ENCODE measurements around the gene AGRN.

DNA sequence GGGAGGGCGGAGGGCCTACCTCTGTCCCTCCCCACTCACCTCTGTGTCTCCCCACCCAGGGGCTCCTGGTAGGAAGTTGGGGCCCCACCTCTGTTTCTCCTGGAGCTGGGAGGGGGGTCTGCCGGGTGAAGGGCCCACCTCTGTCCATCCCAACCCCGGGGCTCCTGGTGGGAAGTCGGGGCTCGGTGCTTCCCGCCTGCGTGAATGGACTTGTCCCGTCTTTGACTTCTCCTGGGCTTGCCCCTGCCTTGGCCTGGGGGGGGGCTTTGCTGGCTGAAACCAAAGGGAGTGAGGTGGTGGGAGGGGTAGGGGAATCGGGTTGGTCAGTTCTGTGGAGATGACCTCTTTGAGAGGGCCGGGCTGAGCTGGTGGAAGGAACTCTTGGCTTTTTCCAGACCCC is 5.8 kb downstream of the AGRN start:
- TF ChIP-seq EP300 (IDR thresholded peaks at IDR 0.05), result no peak
- TF ChIP-seq, protein P1, sequence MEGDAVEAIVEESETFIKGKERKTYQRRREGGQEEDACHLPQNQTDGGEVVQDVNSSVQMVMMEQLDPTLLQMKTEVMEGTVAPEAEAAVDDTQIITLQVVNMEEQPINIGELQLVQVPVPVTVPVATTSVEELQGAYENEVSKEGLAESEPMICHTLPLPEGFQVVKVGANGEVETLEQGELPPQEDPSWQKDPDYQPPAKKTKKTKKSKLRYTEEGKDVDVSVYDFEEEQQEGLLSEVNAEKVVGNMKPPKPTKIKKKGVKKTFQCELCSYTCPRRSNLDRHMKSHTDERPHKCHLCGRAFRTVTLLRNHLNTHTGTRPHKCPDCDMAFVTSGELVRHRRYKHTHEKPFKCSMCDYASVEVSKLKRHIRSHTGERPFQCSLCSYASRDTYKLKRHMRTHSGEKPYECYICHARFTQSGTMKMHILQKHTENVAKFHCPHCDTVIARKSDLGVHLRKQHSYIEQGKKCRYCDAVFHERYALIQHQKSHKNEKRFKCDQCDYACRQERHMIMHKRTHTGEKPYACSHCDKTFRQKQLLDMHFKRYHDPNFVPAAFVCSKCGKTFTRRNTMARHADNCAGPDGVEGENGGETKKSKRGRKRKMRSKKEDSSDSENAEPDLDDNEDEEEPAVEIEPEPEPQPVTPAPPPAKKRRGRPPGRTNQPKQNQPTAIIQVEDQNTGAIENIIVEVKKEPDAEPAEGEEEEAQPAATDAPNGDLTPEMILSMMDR (IDR thresholded peaks at IDR 0.05), result no peak
- TF ChIP-seq POLR2A (IDR thresholded peaks at IDR 0.05), result no peak

All from ovary (tissue), 3 donors.